Chondrocyte (in vitro differentiated cells): ENCODE measurements around the gene BCL11B. TPM values are rescaled to one million over a fixed set of nuclear protein-coding genes. Genes with fewer than 3 reads are reported as not detected.

Experiments
- DNase-seq: peaks from one replicate; pipeline ENCODE4 v3.0.0; 2021; ENCODE audit warnings: mixed read lengths, low spot score
- H3K27ac Mint-ChIP-seq: one replicate; pipeline ENCODE4 v1.8.0; 2021; ENCODE audit warnings: mild to moderate bottlenecking, moderate library complexity, mixed read lengths; ENCODE audit not compliant: unreplicated experiment
- H3K27me3 Mint-ChIP-seq: 2 replicates; pipeline ENCODE4 v1.8.0; 2021; ENCODE audit warnings: low read depth, mixed read lengths
- H3K36me3 Mint-ChIP-seq: 2 replicates; pipeline ENCODE4 v1.8.0; 2021; ENCODE audit warnings: low read depth, mixed read lengths
- H3K4me1 Mint-ChIP-seq: 2 replicates; pipeline ENCODE4 v1.8.0; 2021; ENCODE audit warnings: low read depth, mild to moderate bottlenecking, mixed read lengths
- H3K4me3 Mint-ChIP-seq: one replicate; pipeline ENCODE4 v1.8.0; 2021; ENCODE audit warnings: mild to moderate bottlenecking, moderate library complexity, mixed read lengths; ENCODE audit not compliant: unreplicated experiment
- H3K9me3 Mint-ChIP-seq: 2 replicates; pipeline ENCODE4 v1.8.0; 2021; ENCODE audit warnings: low read depth, mixed read lengths
- CTCF ChIP-seq: fragments of 200-600 bp; sonication (generic); IDR thresholded peaks from 2 replicates; pipeline ENCODE4 v1.5.0; 2021; ENCODE audit warnings: antibody characterized with exemption, mild to moderate bottlenecking, moderate library complexity
- total RNA-seq: library from RNA; stranded (reverse); gene quantifications from 3 replicates; pipeline ENCODE4 v1.2.1, GENCODE V29; 2021

Gene BCL11B
- total RNA-seq, 1 donor from 2014 or later, result 0.17 TPM

GRCh38 chr14:99157676-99158075 lies 114.3 kb downstream of the BCL11B start:
- H3K36me3 Mint-ChIP-seq, result peaks cover 1% of the 10 kb centered on the region
- H3K27me3 Mint-ChIP-seq, result peaks cover 28% of the 10 kb centered on the region
- DNase-seq, result no peak
- no peaks in the 10 kb centered on the region for H3K4me1 Mint-ChIP-seq
- no peak for TF ChIP-seq CTCF
- H3K9me3 Mint-ChIP-seq, result peaks cover 5% of the 10 kb centered on the region
- H3K4me3 Mint-ChIP-seq, result no peak overlapping the region
- H3K27ac Mint-ChIP-seq, result no peak overlapping the region

- Mint-ChIP-seq H3K27ac (no peak overlapping the region), H3K4me3 (no peak overlapping the region), H3K36me3 (peaks cover 1% of the 10 kb centered on the region), H3K4me1 (no peaks in the 10 kb centered on the region), H3K27me3 (peaks cover 28% of the 10 kb centered on the region), H3K9me3 (peaks cover 5% of the 10 kb centered on the region)
- no peak for DNase-seq
- no peak for TF ChIP-seq CTCF
These were observed 114.8 kb downstream of the BCL11B start for GRCh38 chr14:99157246-99157645.

- Mint-ChIP-seq H3K9me3 (peaks cover 5% of the 10 kb centered on the region), H3K27ac (no peak overlapping the region), H3K27me3 (peaks cover 24% of the 10 kb centered on the region), H3K4me1 (no peaks in the 10 kb centered on the region), H3K4me3 (no peak overlapping the region), H3K36me3 (peaks cover 1% of the 10 kb centered on the region)
- TF ChIP-seq CTCF, result no peak
- no peak for DNase-seq
These were observed 115.2 kb downstream of the BCL11B start for GRCh38 chr14:99156814-99157213.

GRCh38 chr14:99156090-99156425 lies 115.9 kb downstream of the BCL11B start:
- Mint-ChIP-seq H3K9me3 (no peaks in the 10 kb centered on the region), H3K27ac (no peak overlapping the region), H3K27me3 (peaks cover 26% of the 10 kb centered on the region)

GRCh38 chr14:99155173-99156089 lies 116.6 kb downstream of the BCL11B start:
- no peak for DNase-seq
- Mint-ChIP-seq H3K36me3 (peaks cover 2% of the 10 kb centered on the region), H3K9me3 (no peaks in the 10 kb centered on the region), H3K4me3 (no peak overlapping the region), H3K27me3 (peaks cover 32% of the 10 kb centered on the region), H3K27ac (no peak overlapping the region), H3K4me1 (no peaks in the 10 kb centered on the region)
- TF ChIP-seq CTCF, result no peak

More at GRCh38 chr14:99156090-99156425, 115.9 kb downstream of the BCL11B start:
- no peak for DNase-seq
- TF ChIP-seq CTCF, result no peak
- H3K4me1 Mint-ChIP-seq, result no peaks in the 10 kb centered on the region
- no peak overlapping the region for H3K4me3 Mint-ChIP-seq
- H3K36me3 Mint-ChIP-seq, result no peaks in the 10 kb centered on the region
